HG02970 (cell line): ENCODE results near the gene NR3C2.

Experiments used
- ATAC-seq: cut with Tn5 transposase; IDR thresholded peaks from one replicate; pipeline ENCODE4 v1.9.1; 2021; ENCODE audit warnings: mild to moderate bottlenecking, moderate library complexity, moderate number of reproducible peaks; ENCODE audit not compliant: unreplicated experiment, low FRiP score

NR3C2 gene

GRCh38 chr4:148229028-148229427 lies 213.2 kb downstream of the NR3C2 start:
- ATAC-seq = no peak

GRCh38 chr4:148227147-148227546 lies 215.1 kb downstream of the NR3C2 start:
- ATAC-seq = no peak

- ATAC-seq = no peak
Measured at GRCh38 chr4:148226341-148226740, 215.9 kb downstream of the NR3C2 start.

DNA sequence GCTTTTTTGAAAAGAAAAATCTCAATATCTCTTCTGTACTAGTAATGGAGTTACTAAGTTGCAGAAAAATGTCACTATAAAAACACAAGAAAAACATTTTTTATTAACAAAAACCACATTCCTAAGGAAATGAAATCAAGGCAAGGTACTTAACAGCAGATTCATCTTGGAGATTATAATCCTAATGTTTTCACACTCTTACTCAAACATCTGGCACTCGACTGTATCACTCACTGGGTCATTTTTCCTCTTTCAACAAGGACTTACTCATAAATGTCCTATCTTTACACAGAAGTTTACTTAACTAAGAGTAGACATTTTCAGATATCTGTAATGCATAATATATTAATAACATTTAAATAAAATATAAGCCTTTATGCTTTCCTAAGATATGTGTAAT lies 216.6 kb downstream of the NR3C2 start:
- ATAC-seq = no peak

DNA sequence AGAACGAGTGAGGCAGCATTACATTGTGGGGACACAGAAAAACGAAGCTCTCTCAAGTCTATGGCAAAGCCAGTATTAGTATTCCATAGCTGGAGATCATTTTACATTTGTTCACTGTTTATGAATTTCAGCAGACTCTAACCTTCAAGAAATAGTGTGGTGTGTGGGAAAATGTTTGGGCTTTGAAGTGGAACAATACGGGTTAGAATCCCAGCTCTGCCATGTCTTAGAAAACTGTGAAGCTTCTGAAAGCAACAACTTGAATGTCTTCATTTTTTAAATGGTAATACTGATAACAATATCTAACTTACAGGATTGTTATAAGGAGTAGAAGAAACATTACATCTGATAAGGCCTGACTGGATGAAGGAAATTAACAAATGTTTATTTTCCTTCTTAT lies 217.7 kb downstream of the NR3C2 start:
- no peak for ATAC-seq

DNA sequence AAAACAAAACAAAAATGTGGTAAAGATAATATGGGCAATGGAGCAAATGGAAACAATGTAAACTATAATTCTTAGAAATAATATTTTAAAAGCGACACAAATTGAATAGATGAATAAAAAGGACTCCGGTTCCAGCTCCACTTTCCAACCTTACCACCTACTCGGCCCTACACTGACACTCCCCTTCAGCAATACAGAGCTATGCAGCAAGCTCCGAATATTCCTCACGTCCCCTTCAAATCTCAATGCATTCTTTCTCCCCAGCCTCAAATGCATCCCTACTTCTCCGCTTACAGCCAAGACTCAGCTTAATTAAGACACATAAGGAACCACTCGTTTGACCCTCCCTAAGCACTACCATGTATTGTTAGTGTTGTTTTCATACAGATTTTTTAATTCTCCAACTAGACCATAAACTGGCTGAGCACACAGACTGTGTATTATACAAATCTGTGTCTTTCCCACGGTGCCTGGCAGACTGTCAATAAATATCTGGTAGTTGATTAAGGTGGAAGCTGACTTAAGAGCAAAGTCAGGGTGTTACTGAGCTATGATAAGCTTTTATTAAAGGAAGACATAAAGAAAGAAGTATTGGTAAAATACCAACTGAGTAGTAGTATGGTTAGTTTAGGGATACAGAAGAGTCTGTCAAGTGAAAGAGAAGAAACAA lies 219.1 kb downstream of the NR3C2 start:
- ATAC-seq = no peak

- ATAC-seq = peak; percentile 87
Measured at GRCh38 chr4:148216866-148217814, 225.1 kb downstream of the NR3C2 start.

DNA sequence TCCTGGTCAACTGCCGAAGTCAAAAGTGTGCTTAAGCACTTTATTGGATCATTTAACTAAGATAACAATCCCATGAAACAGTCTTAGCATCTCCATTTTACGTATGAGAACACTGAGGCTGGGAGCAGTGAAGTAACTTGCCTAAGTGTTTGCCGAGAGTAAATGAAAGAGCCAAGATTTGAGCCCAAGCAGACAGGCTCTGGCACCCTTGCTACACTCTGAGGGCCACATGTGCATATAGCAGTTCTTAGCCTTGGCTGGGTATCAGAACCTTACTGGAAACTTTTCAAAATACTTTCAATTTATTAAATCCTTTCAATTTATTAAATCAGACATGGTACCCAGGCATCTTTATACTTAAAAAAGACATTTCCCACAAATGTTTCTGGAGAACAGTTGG lies 225.9 kb downstream of the NR3C2 start:
- peak; percentile 4 for ATAC-seq

- ATAC-seq = no peak
Measured at GRCh38 chr4:148215202-148215601, 227.0 kb downstream of the NR3C2 start.

- ATAC-seq = no peak
Measured at GRCh38 chr4:148214529-148215166, 227.6 kb downstream of the NR3C2 start.

- ATAC-seq = no peak
Measured at GRCh38 chr4:148211533-148211932, 230.7 kb downstream of the NR3C2 start.

- ATAC-seq = no peak
Measured at GRCh38 chr4:148210661-148211060, 231.6 kb downstream of the NR3C2 start.

- ATAC-seq = no peak
Measured at GRCh38 chr4:148207068-148207467, 235.1 kb downstream of the NR3C2 start.

- ATAC-seq = no peak
Measured at GRCh38 chr4:148205476-148205875, 236.7 kb downstream of the NR3C2 start.

- no peak for ATAC-seq
Measured at GRCh38 chr4:148204892-148205291, 237.3 kb downstream of the NR3C2 start.

DNA sequence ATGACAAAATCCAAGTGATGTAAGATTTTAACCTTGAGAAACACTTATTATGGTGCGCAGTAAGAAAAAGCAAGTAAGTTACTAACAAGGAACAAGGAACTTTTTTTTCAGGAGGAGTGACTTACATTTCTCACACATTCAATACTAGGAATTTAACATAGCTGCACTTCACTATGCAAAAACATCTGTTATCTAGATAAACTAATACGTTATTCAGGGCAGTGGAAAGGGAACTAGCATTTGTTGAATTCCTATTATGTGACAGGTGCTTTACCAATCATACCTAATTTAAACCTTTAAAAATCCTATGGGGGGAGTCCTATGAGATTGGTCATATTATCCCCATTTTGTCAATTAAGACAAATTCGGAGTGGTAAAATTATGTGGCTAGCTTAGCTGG lies 238.0 kb downstream of the NR3C2 start:
- ATAC-seq = no peak

DNA sequence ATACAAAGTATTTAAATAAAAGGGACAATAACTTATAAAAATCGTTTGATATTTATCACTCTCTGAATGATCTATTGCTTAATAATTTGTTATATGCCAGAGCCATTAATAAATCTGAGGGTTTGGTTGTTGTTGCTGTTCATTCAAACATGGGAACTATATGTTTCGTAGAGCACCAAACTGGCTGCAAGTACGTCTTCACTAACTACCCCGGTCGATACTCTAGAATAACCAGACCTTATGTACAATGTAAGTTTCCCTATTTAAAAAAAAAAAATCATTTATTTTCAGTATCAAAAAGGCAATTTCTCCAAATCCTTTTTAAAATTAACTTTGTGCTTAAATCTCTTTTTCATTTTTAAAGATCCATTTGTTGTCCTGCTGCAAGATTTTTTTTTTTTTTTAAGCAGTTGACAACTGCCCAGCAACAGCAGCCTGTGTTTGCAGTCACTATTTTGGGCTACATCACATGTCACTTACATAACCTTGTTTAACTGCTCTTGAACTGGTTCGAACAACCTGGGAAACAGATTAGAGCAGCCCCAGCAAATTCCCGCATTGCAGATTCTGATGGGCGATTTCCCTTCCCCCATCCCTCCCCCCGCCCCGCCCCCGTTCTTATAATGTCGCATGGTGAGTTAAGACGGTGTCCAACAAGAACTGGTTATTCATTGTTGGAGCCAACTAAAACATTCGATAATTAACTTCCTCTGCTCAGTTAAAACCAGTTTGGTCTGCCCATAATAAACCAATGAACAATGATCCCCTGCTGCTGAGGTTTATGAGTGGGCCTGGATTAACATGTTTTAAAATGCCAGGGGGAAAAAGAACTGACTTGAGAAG lies 238.9 kb downstream of the NR3C2 start:
- no peak for ATAC-seq

DNA sequence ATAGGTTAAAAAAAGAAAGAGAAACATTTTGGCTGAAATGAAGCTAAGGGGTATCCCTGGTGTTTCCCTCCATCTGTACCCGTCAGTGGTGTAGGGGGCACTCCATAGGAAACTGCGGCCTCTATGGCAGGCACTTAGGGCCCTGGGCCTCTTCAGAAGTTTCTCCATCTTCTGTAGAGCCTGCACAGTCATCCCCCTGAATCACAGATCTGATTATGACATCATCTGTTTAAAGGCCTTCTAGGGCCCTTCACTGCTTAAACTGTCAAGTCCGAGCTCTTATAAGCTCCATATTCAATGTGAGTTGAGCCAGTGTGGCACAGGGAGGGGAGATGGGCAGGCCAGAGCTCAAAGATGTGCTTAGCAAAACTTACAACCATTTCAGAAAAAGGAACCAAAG lies 241.3 kb downstream of the NR3C2 start:
- ATAC-seq = no peak

DNA sequence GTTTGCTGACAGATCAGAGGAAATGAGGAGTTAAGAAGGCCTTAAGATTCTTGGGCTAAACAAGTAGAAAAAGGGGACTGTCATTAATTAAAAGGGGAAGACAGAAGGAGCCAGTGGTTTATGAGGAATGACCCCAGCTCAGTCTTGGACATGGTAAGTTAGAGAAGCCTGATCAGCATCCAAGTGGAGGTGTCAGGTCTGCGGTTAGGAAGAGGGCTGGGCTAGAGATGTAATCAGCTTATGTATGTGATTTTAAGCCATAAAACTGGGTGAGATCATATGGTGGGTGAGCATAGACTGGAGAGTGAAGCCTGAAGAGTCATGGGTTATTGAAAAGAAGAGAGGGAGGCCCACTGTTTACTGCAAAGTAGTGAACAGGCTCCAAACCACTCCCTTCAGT lies 246.1 kb downstream of the NR3C2 start:
- no peak for ATAC-seq

DNA sequence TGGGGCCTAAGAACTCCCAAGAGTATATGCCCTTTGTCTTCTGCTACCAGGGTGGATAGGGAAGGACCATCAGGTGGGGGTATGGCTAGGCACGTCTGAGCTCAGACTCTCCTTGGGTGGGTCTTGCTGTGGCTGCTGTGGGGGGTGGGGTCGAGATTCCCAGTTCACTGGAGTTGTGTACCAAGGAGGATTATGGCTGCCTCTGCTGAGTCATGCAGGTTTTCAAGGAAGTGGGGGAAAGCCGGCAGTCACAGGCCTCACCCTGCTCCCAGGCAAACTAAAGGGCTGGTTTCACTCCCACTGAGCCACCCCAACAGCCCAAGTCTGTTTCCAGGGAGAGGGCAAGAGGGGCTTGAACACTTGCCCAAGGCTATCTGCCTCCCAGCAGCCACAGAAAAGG lies 249.7 kb downstream of the NR3C2 start:
- ATAC-seq = no peak
